Neuronal stem cell (in vitro differentiated cells): ENCODE data around the gene TRIM7.

ENCODE experiments used
- DNase-seq: peaks from one replicate; pipeline ENCODE4 v3.0.0-alpha.2; 2013; ENCODE audit warnings: low spot score
- H2AFZ ChIP-seq: one replicate; pipeline ENCODE4 v1.6.1; 2013; ENCODE audit warnings: mild to moderate bottlenecking, low read length, inconsistent platforms
- H2AK5ac ChIP-seq: 2 replicates; pipeline ENCODE4 v1.6.1; 2013; ENCODE audit warnings: low read depth, mild to moderate bottlenecking, inconsistent platforms, low read length, moderate library complexity, mixed read lengths
- H2BK120ac ChIP-seq: 2 replicates; pipeline ENCODE4 v1.6.1; 2013; ENCODE audit warnings: low read depth, mild to moderate bottlenecking, inconsistent platforms, low read length, moderate library complexity, mixed read lengths
- H2BK12ac ChIP-seq: one replicate; pipeline ENCODE4 v1.6.1; 2013; ENCODE audit warnings: low read length, inconsistent platforms
- H2BK15ac ChIP-seq: 2 replicates; pipeline ENCODE4 v1.6.1; 2013; ENCODE audit warnings: mild to moderate bottlenecking, low read length, inconsistent platforms, mixed read lengths
- H2BK5ac ChIP-seq: one replicate; pipeline ENCODE4 v1.6.1; 2013; ENCODE audit warnings: inconsistent platforms, mild to moderate bottlenecking, low read length, moderate library complexity
- H3K14ac ChIP-seq: one replicate; pipeline ENCODE4 v1.6.1; 2013; ENCODE audit warnings: low read length, inconsistent platforms
- H3K18ac ChIP-seq: 2 replicates; pipeline ENCODE4 v1.6.1; 2013; ENCODE audit warnings: low read length, inconsistent platforms
- H3K23ac ChIP-seq: 2 replicates; pipeline ENCODE4 v1.6.1; 2013; ENCODE audit warnings: low read depth, mild to moderate bottlenecking, mixed read lengths, low read length, inconsistent platforms; ENCODE audit not compliant: poor library complexity
- H3K27ac ChIP-seq: replicated peaks from 3 replicates; pipeline ENCODE4 v1.5.1; 2013; ENCODE audit warnings: low read length, inconsistent platforms
- H3K27me3 ChIP-seq, 3 experiments: 2 replicates each; pipeline ENCODE4 v1.6.1; 2013; ENCODE audit warnings: low read length in 3 of 3, mild to moderate bottlenecking in 2 of 3, inconsistent platforms in 1 of 3, low read depth in 1 of 3, mixed read lengths in 1 of 3, moderate library complexity in 1 of 3; ENCODE audit not compliant: control insufficient read depth in 3 of 3, insufficient read depth in 3 of 3
- H3K36me3 ChIP-seq, 2 donors: replicated peaks in 1 of 2; 2 replicates each; pipeline ENCODE4 v1.6.1; 2013; ENCODE audit warnings: low read length in 2 of 2; ENCODE audit not compliant: control insufficient read depth in 2 of 2, insufficient read depth in 2 of 2
- H3K4ac ChIP-seq: 2 replicates; pipeline ENCODE4 v1.6.1; 2013; ENCODE audit warnings: inconsistent platforms, mild to moderate bottlenecking, low read length, moderate library complexity
- H3K4me1 ChIP-seq, 2 donors: 1 replicate in 1 of 2; 2 replicates in 1 of 2; pipeline ENCODE4 v1.6.1; 2013; ENCODE audit warnings: low read length in 2 of 2, low read depth in 1 of 2; ENCODE audit not compliant: control insufficient read depth in 2 of 2, insufficient read depth in 1 of 2
- H3K4me2 ChIP-seq: one replicate; pipeline ENCODE4 v1.6.1; 2013; ENCODE audit warnings: mild to moderate bottlenecking, low read length, inconsistent platforms; ENCODE audit not compliant: insufficient read depth, poor library complexity, severe bottlenecking
- H3K4me3 ChIP-seq, 2 donors: 2 replicates each; pipeline ENCODE4 v1.5.1; 2013; ENCODE audit warnings: low read length in 2 of 2, mild to moderate bottlenecking in 2 of 2, inconsistent platforms in 1 of 2, moderate library complexity in 1 of 2
- H3K79me1 ChIP-seq: one replicate; pipeline ENCODE4 v1.6.1; 2013; ENCODE audit warnings: low read depth, mild to moderate bottlenecking, inconsistent platforms, low read length, moderate library complexity
- H3K9ac ChIP-seq: one replicate; pipeline ENCODE4 v1.6.1; 2013; ENCODE audit warnings: mild to moderate bottlenecking, low read depth, low read length, inconsistent platforms; ENCODE audit not compliant: poor library complexity
- H3K9me3 ChIP-seq, 2 donors: replicated peaks in 1 of 2; 2 replicates each; pipeline versions ENCODE3 to v1.6.1; 2013; ENCODE audit warnings: low read length in 2 of 2, mild to moderate bottlenecking in 2 of 2, inconsistent platforms in 1 of 2, low read depth in 1 of 2, mixed read lengths in 1 of 2, moderate library complexity in 1 of 2; ENCODE audit not compliant: control insufficient read depth in 2 of 2, insufficient read depth in 1 of 2
- H4K8ac ChIP-seq: one replicate; pipeline ENCODE4 v1.6.1; 2013; ENCODE audit warnings: low read depth, mild to moderate bottlenecking, inconsistent platforms, low read length, moderate library complexity
- H4K91ac ChIP-seq: one replicate; pipeline ENCODE4 v1.6.1; 2013; ENCODE audit warnings: low read length, low read depth, mild to moderate bottlenecking, inconsistent platforms; ENCODE audit not compliant: poor library complexity
- WGBS, 2 donors: extraction: QIAGEN DNeasy Blood & Tissue Kit; methylation state at CpG; one replicate each; pipeline ENCODE4 v1.1.7; 2013; ENCODE audit warnings: missing lambda C conversion rate in 2 of 2, mixed read lengths in 1 of 2; ENCODE audit not compliant: insufficient read length in 2 of 2, insufficient replicate concordance in 1 of 2; ENCODE audit errors: extremely low coverage in 2 of 2; 5-methylcytosine and 5-hydroxymethylcytosine counted together

Gene TRIM7

GRCh38 chr5:181192337-181193046 is 12.5 kb downstream of the TRIM7 start:
- Histone ChIP-seq H3K14ac (no peak overlapping the region), H2BK120ac (peak overlapping the region; percentile 1), H3K36me3 (no peaks in the 10 kb centered on the region), H2BK5ac (peak overlapping the region; percentile 88), H3K23ac (no peak overlapping the region), H3K4ac (no peak overlapping the region), H4K91ac (no peak overlapping the region), H4K8ac (no peak overlapping the region), H3K27me3 (peaks cover 9 to 22% (median 15%) of the 10 kb centered on the region in 3 experiments), H2BK15ac (peak overlapping the region; percentile 98), H2AK5ac (peak overlapping the region; percentile 2), H2AFZ (peak overlapping the region; percentile 98), H3K79me1 (no peaks in the 10 kb centered on the region), H3K4me3 (peak overlapping the region; percentile 84 to 94), H3K27ac (no peak overlapping the region), H3K18ac (peak overlapping the region; percentile 98), H3K4me2 (peak overlapping the region; percentile 84), H2BK12ac (no peak overlapping the region), H3K4me1 (peaks cover 4 to 10% of the 10 kb centered on the region in 2 donors), H3K9ac (peak overlapping the region; percentile 94), H3K9me3 (no peaks in the 10 kb centered on the region)
- WGBS, 2 donors, result no CpG with 5 or more reads among the region's 12 CpGs
- no peak for DNase-seq

DNA sequence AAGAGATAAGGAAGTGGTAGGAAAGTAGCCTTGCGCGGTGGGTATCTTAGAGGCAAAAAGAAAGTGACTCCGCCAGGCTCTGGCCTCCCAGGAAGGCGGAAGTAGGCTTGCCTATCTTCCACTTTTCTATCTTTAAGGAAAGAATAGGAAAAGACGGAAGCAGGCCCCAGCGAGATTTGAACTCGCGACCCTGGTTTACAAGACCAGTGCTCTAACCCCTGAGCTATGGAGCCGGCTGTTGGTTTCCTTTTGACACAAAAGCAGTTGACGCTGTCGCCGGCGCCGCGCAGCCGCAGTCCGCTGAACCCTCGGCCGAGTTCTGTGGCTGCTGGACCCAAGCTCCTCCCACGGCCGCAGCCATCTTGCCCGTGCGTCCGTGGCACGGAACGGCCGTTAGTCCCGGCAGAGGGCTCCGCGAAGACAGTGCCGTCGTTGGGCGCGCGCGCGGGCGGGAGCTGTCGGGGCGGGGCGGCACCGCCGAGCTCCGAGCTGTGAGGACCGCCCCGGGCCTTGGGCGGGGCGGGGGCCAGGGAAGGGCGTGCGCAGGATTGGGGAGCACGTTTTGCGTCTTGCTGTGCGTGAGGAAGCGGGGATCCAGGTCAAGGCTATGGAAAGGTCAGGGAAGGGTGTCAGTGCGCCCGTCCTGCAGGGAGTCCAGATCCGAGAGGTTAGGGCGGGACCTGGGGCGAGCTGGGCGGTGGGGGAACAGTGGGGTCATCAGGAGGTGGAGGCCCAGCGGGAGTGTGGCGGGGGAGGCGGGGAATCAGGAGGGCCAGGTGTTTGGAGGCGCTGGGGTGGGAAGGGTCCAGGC is 13.3 kb downstream of the TRIM7 start:
- H3K4me2 ChIP-seq, result peak overlapping the region; percentile 99
- no CpG with 5 or more reads among the region's 64 CpGs for WGBS, 2 donors
- H2AFZ ChIP-seq, result peak overlapping the region; percentile 98
- H3K27me3 ChIP-seq, result peaks cover 5 to 22% (median 15%) of the 10 kb centered on the region in 3 experiments
- H2BK5ac ChIP-seq, result peak overlapping the region; percentile 88
- H3K9ac ChIP-seq, result peak overlapping the region; percentile 94
- H4K8ac ChIP-seq, result no peak overlapping the region
- H3K27ac ChIP-seq, result peak overlapping the region; percentile 62
- H3K23ac ChIP-seq, result peak overlapping the region; percentile 92
- H3K36me3 ChIP-seq, result no peaks in the 10 kb centered on the region
- H2BK12ac ChIP-seq, result no peak overlapping the region
- no peaks in the 10 kb centered on the region for H3K9me3 ChIP-seq
- no peak overlapping the region for H3K14ac ChIP-seq
- H3K4me3 ChIP-seq, result peak overlapping the region; percentile 84 to 94
- DNase-seq, result peak; percentile 98
- peak overlapping the region; percentile 1 for H2BK120ac ChIP-seq
- H3K79me1 ChIP-seq, result no peaks in the 10 kb centered on the region
- H4K91ac ChIP-seq, result no peak overlapping the region
- H2AK5ac ChIP-seq, result peak overlapping the region; percentile 2
- H2BK15ac ChIP-seq, result peak overlapping the region; percentile 98
- H3K18ac ChIP-seq, result peak overlapping the region; percentile 98
- peaks cover 3 to 10% of the 10 kb centered on the region in 2 donors for H3K4me1 ChIP-seq
- peak overlapping the region; percentile 61 for H3K4ac ChIP-seq

DNA sequence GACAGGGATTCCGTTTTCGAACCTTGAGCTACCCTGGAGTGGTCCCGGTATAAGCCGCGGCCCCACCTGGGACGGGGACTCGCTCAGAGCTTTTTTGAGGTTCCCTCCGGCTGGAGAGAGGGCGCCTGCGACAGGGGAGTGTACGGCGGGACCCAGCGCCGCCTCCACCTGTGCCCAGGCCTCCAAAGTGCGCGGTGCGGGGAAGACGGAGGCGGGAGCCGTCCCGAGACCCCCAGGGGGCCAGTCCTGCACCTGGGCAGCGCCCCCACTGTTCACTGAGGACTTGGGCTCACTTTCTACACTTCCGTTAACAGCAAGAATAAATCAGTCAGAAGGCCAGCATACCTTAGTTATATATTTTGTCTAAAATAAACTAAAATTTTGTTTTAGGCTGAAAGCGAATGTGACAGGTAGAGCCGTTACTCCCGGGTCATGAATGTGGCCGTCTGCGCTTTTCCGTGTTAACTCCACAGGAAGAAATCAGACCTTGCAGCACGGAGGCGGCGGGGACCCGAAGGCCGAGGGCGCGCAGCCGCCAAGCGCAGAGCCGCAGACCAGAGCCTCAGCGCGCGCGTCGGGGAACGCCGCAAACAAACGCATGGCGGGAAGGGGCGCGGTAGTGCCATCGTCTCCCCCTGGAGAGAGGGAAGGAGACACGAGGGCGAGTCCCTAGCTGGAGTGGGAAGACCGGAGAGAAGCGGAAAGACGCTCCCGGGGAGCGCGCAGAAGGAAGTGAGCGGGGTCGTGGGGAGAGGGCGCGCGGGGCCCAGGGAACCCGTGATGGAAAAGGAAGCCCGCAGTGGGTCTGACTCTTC is 14.1 kb downstream of the TRIM7 start:
- peak overlapping the region; percentile 99 for H3K4me2 ChIP-seq
- peak; percentile 70 for DNase-seq
- no peak overlapping the region for H4K91ac ChIP-seq
- peak overlapping the region; percentile 57 for H2BK5ac ChIP-seq
- H3K27ac ChIP-seq, result no peak overlapping the region
- H3K18ac ChIP-seq, result peak overlapping the region; percentile 83
- peak overlapping the region; percentile 84 to 93 for H3K4me3 ChIP-seq
- no peak overlapping the region for H2BK15ac ChIP-seq
- no peak overlapping the region for H3K4ac ChIP-seq
- H3K9me3 ChIP-seq, result no peaks in the 10 kb centered on the region
- H4K8ac ChIP-seq, result no peak overlapping the region
- H3K27me3 ChIP-seq, result peaks cover 5 to 22% (median 15%) of the 10 kb centered on the region in 3 experiments
- H2AFZ ChIP-seq, result peak overlapping the region; percentile 95
- no peaks in the 10 kb centered on the region for H3K36me3 ChIP-seq
- H3K14ac ChIP-seq, result no peak overlapping the region
- H2AK5ac ChIP-seq, result no peak overlapping the region
- no peak overlapping the region for H2BK12ac ChIP-seq
- H2BK120ac ChIP-seq, result no peak overlapping the region
- peak overlapping the region; percentile 91 for H3K9ac ChIP-seq
- H3K79me1 ChIP-seq, result no peaks in the 10 kb centered on the region
- H3K23ac ChIP-seq, result peak overlapping the region; percentile 89
- WGBS, 2 donors, result no CpG with 5 or more reads among the region's 66 CpGs
- H3K4me1 ChIP-seq, result peaks cover 3 to 10% of the 10 kb centered on the region in 2 donors
